GM23338 (cell line): ENCODE data around the gene DARS2. TPM values are rescaled to one million over a fixed set of nuclear protein-coding genes. Genes with fewer than 3 reads are reported as not detected.
A peak's percentile ranks its signal among the peaks of the same experiment; 100 is the strongest.

Source experiments
- ATAC-seq: fragments of 200-7000 bp; cut with Tn5 transposase; 3 replicates; pipeline ENCODE4 v1.9.1; 2020
- DNase-seq: peaks from one replicate; pipeline ENCODE4 v3.0.0-alpha.2; 2015; ENCODE audit warnings: low spot score
- H2AFZ ChIP-seq: fragments of 200-600 bp; sonication (generic); 2 replicates; pipeline ENCODE4 v1.8.0; 2016; ENCODE audit warnings: antibody characterized with exemption, mild to moderate bottlenecking, moderate library complexity
- H3F3A ChIP-seq: fragments of 200-600 bp; sonication (generic); replicated peaks from 2 replicates; pipeline ENCODE4 v1.8.0; 2017; ENCODE audit warnings: antibody characterized with exemption, mixed run types, low read depth
- H3K27ac ChIP-seq: fragments of 200-600 bp; sonication (generic); 2 replicates; pipeline ENCODE4 v1.6.1; 2016; ENCODE audit warnings: low read depth
- H3K27me3 ChIP-seq: fragments of 200-600 bp; sonication (generic); 2 replicates; pipeline ENCODE4 v1.8.0; 2016; ENCODE audit warnings: mild to moderate bottlenecking, mixed run types, moderate library complexity; ENCODE audit not compliant: insufficient read depth
- H3K36me3 ChIP-seq: fragments of 200-600 bp; sonication (generic); 2 replicates; pipeline ENCODE4 v1.8.0; 2016; ENCODE audit warnings: mild to moderate bottlenecking; ENCODE audit not compliant: insufficient read depth
- H3K4me1 ChIP-seq: fragments of 200-600 bp; sonication (generic); 2 replicates; pipeline ENCODE4 v1.8.0; 2016; ENCODE audit warnings: mild to moderate bottlenecking, moderate library complexity; ENCODE audit not compliant: insufficient read depth
- H3K4me2 ChIP-seq: fragments of 200-600 bp; sonication (generic); 2 replicates; pipeline ENCODE4 v1.7.1; 2017; ENCODE audit warnings: mixed run types
- H3K4me3 ChIP-seq: fragments of 200-600 bp; sonication (generic); 2 replicates; pipeline ENCODE4 v1.6.1; 2016; ENCODE audit warnings: mixed run types
- H3K79me2 ChIP-seq: fragments of 200-600 bp; sonication (generic); replicated peaks from 2 replicates; pipeline ENCODE4 v1.8.0; 2017; ENCODE audit warnings: mild to moderate bottlenecking; ENCODE audit not compliant: insufficient read depth
- H3K9me2 ChIP-seq: fragments of 200-600 bp; sonication (generic); 2 replicates; pipeline ENCODE4 v1.8.0; 2017; ENCODE audit not compliant: insufficient read depth
- H4K20me1 ChIP-seq: fragments of 200-600 bp; sonication (generic); replicated peaks from 2 replicates; pipeline ENCODE4 v1.8.0; 2017; ENCODE audit warnings: mild to moderate bottlenecking; ENCODE audit not compliant: insufficient read depth
- H3K27ac Mint-ChIP-seq: 2 replicates; pipeline ENCODE4 v1.8.0; 2020; ENCODE audit warnings: inconsistent platforms, mild to moderate bottlenecking, moderate library complexity, mixed read lengths
- H3K27me3 Mint-ChIP-seq: 3 replicates; pipeline ENCODE4 v1.8.0; 2022; ENCODE audit warnings: low read depth, mild to moderate bottlenecking, moderate library complexity, mixed read lengths, inconsistent platforms; ENCODE audit not compliant: insufficient read depth, poor library complexity
- H3K36me3 Mint-ChIP-seq: 3 replicates; pipeline ENCODE4 v1.8.0; 2021; ENCODE audit warnings: low read depth, mild to moderate bottlenecking, inconsistent platforms, moderate library complexity, mixed read lengths
- H3K4me1 Mint-ChIP-seq: 3 replicates; pipeline ENCODE4 v1.8.0; 2020; ENCODE audit warnings: mild to moderate bottlenecking, inconsistent platforms, mixed read lengths
- H3K4me3 Mint-ChIP-seq: 3 replicates; pipeline ENCODE4 v1.8.0; 2021; ENCODE audit warnings: moderate library complexity, mild to moderate bottlenecking, inconsistent platforms, mixed read lengths
- H3K9me3 Mint-ChIP-seq: 3 replicates; pipeline ENCODE4 v1.8.0; 2020; ENCODE audit warnings: moderate library complexity, mild to moderate bottlenecking, inconsistent platforms, mixed read lengths
- EZH2 ChIP-seq: fragments of 200-600 bp; sonication (generic); IDR thresholded peaks from one replicate; pipeline ENCODE4 v1.8.0; 2017; ENCODE audit warnings: antibody characterized with exemption, mild to moderate bottlenecking, low read depth; ENCODE audit not compliant: unreplicated experiment
- EZH2phosphoT487 ChIP-seq: fragments of 200-600 bp; sonication (generic); IDR thresholded peaks from one replicate; pipeline ENCODE4 v1.8.1; 2018; ENCODE audit warnings: antibody characterized with exemption; ENCODE audit not compliant: unreplicated experiment
- JUNB ChIP-seq: IDR thresholded peaks from one replicate; pipeline ENCODE4 v1.6.1; 2016; ENCODE audit warnings: antibody characterized with exemption; ENCODE audit not compliant: unreplicated experiment
- NANOG ChIP-seq: IDR thresholded peaks from 2 replicates; pipeline ENCODE4 v1.6.1; 2016; ENCODE audit warnings: antibody characterized with exemption, borderline replicate concordance
- ZNF114 ChIP-seq: fragments of 250-450 bp; sonication (Bioruptor Pico); IDR thresholded peaks from 2 replicates; pipeline ENCODE4 v1.5.0; 2020; ENCODE audit warnings: mild to moderate bottlenecking, moderate library complexity
- ZNF331 ChIP-seq: fragments of 250-450 bp; sonication (Bioruptor Pico); IDR thresholded peaks from 2 replicates; pipeline ENCODE4 v1.5.0; 2020; ENCODE audit warnings: low read depth, mild to moderate bottlenecking, moderate library complexity
- polyA plus RNA-seq: library from polyadenylated mRNA; unstranded; fragments of >200 nt; fragmentation: Nextera tagmentation; extraction: Ambion mirVana; gene quantifications from 2 replicates; pipeline ENCODE4 v1.2.1, GENCODE V29; 2016
- total RNA-seq: library from RNA; depleted of rRNA; stranded (reverse); fragments of >200 nt; shearing (Covaris generic); gene quantifications from 2 replicates; pipeline ENCODE4 v1.2.3, GENCODE V29; 2014
- TF ChIP-seq, protein P1 (sequence below): fragments of 250-450 bp; sonication (Bioruptor Pico); IDR thresholded peaks from 2 replicates; pipeline ENCODE4 v1.5.0; 2020; ENCODE audit warnings: mild to moderate bottlenecking, moderate library complexity
- TF ChIP-seq, protein P2 (sequence below), 2 experiments: fragments of 200-600 bp in 1 of 2; sonication (generic) in 1 of 2; conservative IDR thresholded peaks; 2 replicates each; pipeline versions ENCODE4 v1.5.1 to v1.6.1; 2016 to 2017; ENCODE audit warnings: antibody characterized with exemption in 2 of 2, low read depth in 2 of 2, mild to moderate bottlenecking in 2 of 2, moderate library complexity in 1 of 2
- TF ChIP-seq, protein P3 (sequence below): IDR thresholded peaks from 2 replicates; pipeline ENCODE4 v1.6.1; 2016; ENCODE audit warnings: antibody characterized with exemption

The DARS2 gene
- total and polyA plus RNA-seq, 2 experiments from 2014 or later: 18.1 to 41.1 TPM

DNA sequence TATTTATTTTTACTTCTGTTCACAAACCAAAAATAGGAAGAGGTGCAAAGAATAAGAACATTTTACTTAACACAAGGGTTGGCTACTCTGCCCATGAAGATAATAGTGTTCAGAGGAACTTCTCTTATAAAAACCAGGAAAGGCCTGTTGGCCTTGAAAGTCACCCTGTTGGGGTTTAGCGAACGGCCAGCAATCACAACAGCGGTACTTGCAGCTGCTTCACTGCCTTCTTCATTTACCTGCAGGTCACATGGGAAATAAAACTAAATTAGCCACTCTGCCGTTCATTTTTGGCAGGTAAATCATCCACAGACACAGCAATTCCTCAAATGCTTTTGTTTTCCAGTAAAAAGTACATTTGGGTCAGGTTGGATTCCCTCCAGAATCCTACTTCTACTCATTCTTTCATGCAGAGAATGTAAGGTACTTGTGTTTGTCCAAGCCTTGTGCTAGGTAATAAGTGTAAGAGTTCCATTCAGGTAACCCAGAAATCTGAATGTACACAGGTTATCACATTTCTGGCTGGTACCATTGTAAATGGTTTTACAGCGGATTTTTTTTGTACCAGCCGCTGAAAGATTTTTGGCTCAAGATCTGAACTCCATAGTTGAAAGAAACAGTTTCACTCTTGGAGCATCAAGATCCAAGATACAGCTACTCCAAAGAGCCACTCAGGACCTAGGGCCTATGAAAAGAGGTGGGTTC lies 79.5 kb downstream of the DARS2 start:
- Mint-ChIP-seq H3K4me1 (peaks cover 35% of the 10 kb centered on the region), H3K27ac (peak overlapping the region; percentile 58; the same call in 1 of the 2 replicates), H3K27me3 (no peaks in the 10 kb centered on the region), H3K9me3 (no peaks in the 10 kb centered on the region), H3K36me3 (no peaks in the 10 kb centered on the region), H3K4me3 (no peak overlapping the region)
- H3K27ac ChIP-seq: no peak overlapping the region
- H3K4me2 ChIP-seq: no peak overlapping the region
- DNase-seq: no peak
- peaks cover 3% of the 10 kb centered on the region; the same call in 1 of the 2 replicates for H3K9me2 ChIP-seq
- H3K4me1 ChIP-seq: peaks cover 34% of the 10 kb centered on the region
- no peaks in the 10 kb centered on the region for H4K20me1 ChIP-seq
- no peak overlapping the region for H3K4me3 ChIP-seq
- H3K27me3 ChIP-seq: no peaks in the 10 kb centered on the region
- H2AFZ ChIP-seq: no peak overlapping the region
- no peak for ATAC-seq
- TF ChIP-seq EZH2 (no peak), ZNF114 (CRISPR knock-in tag) (no peak), JUNB (no peak), ZNF331 (CRISPR knock-in tag) (no peak), EZH2phosphoT487 (no peak), NANOG (no peak)
- TF ChIP-seq, protein P1, sequence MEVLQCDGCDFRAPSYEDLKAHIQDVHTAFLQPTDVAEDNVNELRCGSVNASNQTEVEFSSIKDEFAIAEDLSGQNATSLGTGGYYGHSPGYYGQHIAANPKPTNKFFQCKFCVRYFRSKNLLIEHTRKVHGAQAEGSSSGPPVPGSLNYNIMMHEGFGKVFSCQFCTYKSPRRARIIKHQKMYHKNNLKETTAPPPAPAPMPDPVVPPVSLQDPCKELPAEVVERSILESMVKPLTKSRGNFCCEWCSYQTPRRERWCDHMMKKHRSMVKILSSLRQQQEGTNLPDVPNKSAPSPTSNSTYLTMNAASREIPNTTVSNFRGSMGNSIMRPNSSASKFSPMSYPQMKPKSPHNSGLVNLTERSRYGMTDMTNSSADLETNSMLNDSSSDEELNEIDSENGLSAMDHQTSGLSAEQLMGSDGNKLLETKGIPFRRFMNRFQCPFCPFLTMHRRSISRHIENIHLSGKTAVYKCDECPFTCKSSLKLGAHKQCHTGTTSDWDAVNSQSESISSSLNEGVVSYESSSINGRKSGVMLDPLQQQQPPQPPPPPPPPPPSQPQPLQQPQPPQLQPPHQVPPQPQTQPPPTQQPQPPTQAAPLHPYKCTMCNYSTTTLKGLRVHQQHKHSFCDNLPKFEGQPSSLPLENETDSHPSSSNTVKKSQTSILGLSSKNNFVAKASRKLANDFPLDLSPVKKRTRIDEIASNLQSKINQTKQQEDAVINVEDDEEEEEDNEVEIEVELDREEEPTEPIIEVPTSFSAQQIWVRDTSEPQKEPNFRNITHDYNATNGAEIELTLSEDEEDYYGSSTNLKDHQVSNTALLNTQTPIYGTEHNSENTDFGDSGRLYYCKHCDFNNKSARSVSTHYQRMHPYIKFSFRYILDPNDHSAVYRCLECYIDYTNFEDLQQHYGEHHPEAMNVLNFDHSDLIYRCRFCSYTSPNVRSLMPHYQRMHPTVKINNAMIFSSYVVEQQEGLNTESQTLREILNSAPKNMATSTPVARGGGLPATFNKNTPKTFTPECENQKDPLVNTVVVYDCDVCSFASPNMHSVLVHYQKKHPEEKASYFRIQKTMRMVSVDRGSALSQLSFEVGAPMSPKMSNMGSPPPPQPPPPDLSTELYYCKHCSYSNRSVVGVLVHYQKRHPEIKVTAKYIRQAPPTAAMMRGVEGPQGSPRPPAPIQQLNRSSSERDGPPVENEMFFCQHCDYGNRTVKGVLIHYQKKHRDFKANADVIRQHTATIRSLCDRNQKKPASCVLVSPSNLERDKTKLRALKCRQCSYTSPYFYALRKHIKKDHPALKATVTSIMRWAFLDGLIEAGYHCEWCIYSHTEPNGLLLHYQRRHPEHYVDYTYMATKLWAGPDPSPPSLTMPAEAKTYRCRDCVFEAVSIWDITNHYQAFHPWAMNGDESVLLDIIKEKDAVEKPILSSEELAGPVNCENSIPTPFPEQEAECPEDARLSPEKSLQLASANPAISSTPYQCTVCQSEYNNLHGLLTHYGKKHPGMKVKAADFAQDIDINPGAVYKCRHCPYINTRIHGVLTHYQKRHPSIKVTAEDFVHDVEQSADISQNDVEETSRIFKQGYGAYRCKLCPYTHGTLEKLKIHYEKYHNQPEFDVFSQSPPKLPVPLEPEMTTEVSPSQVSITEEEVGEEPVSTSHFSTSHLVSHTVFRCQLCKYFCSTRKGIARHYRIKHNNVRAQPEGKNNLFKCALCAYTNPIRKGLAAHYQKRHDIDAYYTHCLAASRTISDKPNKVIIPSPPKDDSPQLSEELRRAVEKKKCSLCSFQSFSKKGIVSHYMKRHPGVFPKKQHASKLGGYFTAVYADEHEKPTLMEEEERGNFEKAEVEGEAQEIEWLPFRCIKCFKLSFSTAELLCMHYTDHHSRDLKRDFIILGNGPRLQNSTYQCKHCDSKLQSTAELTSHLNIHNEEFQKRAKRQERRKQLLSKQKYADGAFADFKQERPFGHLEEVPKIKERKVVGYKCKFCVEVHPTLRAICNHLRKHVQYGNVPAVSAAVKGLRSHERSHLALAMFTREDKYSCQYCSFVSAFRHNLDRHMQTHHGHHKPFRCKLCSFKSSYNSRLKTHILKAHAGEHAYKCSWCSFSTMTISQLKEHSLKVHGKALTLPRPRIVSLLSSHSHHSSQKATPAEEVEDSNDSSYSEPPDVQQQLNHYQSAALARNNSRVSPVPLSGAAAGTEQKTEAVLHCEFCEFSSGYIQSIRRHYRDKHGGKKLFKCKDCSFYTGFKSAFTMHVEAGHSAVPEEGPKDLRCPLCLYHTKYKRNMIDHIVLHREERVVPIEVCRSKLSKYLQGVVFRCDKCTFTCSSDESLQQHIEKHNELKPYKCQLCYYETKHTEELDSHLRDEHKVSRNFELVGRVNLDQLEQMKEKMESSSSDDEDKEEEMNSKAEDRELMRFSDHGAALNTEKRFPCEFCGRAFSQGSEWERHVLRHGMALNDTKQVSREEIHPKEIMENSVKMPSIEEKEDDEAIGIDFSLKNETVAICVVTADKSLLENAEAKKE (CRISPR knock-in tag): no peak
- TF ChIP-seq, protein P2, sequence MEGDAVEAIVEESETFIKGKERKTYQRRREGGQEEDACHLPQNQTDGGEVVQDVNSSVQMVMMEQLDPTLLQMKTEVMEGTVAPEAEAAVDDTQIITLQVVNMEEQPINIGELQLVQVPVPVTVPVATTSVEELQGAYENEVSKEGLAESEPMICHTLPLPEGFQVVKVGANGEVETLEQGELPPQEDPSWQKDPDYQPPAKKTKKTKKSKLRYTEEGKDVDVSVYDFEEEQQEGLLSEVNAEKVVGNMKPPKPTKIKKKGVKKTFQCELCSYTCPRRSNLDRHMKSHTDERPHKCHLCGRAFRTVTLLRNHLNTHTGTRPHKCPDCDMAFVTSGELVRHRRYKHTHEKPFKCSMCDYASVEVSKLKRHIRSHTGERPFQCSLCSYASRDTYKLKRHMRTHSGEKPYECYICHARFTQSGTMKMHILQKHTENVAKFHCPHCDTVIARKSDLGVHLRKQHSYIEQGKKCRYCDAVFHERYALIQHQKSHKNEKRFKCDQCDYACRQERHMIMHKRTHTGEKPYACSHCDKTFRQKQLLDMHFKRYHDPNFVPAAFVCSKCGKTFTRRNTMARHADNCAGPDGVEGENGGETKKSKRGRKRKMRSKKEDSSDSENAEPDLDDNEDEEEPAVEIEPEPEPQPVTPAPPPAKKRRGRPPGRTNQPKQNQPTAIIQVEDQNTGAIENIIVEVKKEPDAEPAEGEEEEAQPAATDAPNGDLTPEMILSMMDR (conservative IDR thresholded peaks at IDR 0.05; ENCODE audit: low read depth in 2 of 2): no peak
- TF ChIP-seq, protein P3, sequence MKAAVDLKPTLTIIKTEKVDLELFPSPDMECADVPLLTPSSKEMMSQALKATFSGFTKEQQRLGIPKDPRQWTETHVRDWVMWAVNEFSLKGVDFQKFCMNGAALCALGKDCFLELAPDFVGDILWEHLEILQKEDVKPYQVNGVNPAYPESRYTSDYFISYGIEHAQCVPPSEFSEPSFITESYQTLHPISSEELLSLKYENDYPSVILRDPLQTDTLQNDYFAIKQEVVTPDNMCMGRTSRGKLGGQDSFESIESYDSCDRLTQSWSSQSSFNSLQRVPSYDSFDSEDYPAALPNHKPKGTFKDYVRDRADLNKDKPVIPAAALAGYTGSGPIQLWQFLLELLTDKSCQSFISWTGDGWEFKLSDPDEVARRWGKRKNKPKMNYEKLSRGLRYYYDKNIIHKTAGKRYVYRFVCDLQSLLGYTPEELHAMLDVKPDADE: no peak
- H3K79me2 ChIP-seq: no peaks in the 10 kb centered on the region
- H3F3A ChIP-seq: no peaks in the 10 kb centered on the region; the same call in 1 of the 2 replicates
- H3K36me3 ChIP-seq: no peaks in the 10 kb centered on the region
